ENCODE results near the gene COA4. TPM values are rescaled to one million over a fixed set of nuclear protein-coding genes. Genes with fewer than 3 reads are reported as not detected.

The COA4 gene
- polyA plus RNA-seq, 2 of the 4 experiments (the other 2 are of a cell fraction), result 126 to 212 TPM

GRCh38 chr11:73876424-73877310 lies at the start of gene COA4, which contains the start of gene PAAF1 (continued):
- TF ChIP-seq EHMT2 (IDR thresholded peaks at IDR 0.05; ENCODE audit: low read depth), result no peak
- no peak for TF ChIP-seq FOSB (CRISPR knock-in tag; IDR thresholded peaks at IDR 0.05)
- TF ChIP-seq POLR2A (IDR thresholded peaks at IDR 0.05; ENCODE audit: low read length), result peak; percentile 77
- no peak for TF ChIP-seq MAZ (IDR thresholded peaks at IDR 0.05; ENCODE audit: borderline replicate concordance, low read depth, low read length)
- no peak for TF ChIP-seq CBX8 (IDR thresholded peaks at IDR 0.05)
- TF ChIP-seq, protein P1, sequence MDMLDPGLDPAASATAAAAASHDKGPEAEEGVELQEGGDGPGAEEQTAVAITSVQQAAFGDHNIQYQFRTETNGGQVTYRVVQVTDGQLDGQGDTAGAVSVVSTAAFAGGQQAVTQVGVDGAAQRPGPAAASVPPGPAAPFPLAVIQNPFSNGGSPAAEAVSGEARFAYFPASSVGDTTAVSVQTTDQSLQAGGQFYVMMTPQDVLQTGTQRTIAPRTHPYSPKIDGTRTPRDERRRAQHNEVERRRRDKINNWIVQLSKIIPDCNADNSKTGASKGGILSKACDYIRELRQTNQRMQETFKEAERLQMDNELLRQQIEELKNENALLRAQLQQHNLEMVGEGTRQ (IDR thresholded peaks at IDR 0.05), result peak; percentile 44
- TF ChIP-seq REST (IDR thresholded peaks at IDR 0.05), result no peak
- TF ChIP-seq NFE2L2 (conservative IDR thresholded peaks at IDR 0.05; ENCODE audit: low read length), result no peak
- peak; percentile 96 for TF ChIP-seq MAX (IDR thresholded peaks at IDR 0.05)
- TF ChIP-seq, protein P2, sequence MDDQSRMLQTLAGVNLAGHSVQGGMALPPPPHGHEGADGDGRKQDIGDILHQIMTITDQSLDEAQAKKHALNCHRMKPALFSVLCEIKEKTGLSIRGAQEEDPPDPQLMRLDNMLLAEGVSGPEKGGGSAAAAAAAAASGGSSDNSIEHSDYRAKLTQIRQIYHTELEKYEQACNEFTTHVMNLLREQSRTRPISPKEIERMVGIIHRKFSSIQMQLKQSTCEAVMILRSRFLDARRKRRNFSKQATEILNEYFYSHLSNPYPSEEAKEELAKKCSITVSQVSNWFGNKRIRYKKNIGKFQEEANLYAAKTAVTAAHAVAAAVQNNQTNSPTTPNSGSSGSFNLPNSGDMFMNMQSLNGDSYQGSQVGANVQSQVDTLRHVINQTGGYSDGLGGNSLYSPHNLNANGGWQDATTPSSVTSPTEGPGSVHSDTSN (IDR thresholded peaks at IDR 0.05), result no peak
- TF ChIP-seq HDAC2 (IDR thresholded peaks at IDR 0.05), result no peak
- TF ChIP-seq SMC3 (IDR thresholded peaks at IDR 0.05), result 0 out of 3 replicates have a peak, but pooled peaks have one; percentile 10
- peak; percentile 81 to 92 for TF ChIP-seq JUN (IDR thresholded peaks at IDR 0.05)
- TF ChIP-seq, protein P3, sequence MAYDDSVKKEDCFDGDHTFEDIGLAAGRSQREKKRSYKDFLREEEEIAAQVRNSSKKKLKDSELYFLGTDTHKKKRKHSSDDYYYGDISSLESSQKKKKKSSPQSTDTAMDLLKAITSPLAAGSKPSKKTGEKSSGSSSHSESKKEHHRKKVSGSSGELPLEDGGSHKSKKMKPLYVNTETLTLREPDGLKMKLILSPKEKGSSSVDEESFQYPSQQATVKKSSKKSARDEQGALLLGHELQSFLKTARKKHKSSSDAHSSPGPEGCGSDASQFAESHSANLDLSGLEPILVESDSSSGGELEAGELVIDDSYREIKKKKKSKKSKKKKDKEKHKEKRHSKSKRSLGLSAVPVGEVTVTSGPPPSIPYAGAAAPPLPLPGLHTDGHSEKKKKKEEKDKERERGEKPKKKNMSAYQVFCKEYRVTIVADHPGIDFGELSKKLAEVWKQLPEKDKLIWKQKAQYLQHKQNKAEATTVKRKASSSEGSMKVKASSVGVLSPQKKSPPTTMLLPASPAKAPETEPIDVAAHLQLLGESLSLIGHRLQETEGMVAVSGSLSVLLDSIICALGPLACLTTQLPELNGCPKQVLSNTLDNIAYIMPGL (CRISPR knock-in tag; IDR thresholded peaks at IDR 0.05; ENCODE audit: borderline replicate concordance), result no peak
- no peak for TF ChIP-seq ZC3H11A (IDR thresholded peaks at IDR 0.05)
- no peak for TF ChIP-seq ATOH8 (CRISPR knock-in tag; IDR thresholded peaks at IDR 0.05; ENCODE audit: low read depth)
- TF ChIP-seq ZNF302 (CRISPR knock-in tag; IDR thresholded peaks at IDR 0.05), result no peak
- TF ChIP-seq RCOR1 (IDR thresholded peaks at IDR 0.05; ENCODE audit: low read depth, low read length), result no peak
- TF ChIP-seq HES2 (IDR thresholded peaks at IDR 0.05), result no peak
- no peak for TF ChIP-seq RFX5 (IDR thresholded peaks at IDR 0.05)
